CMK (cell line): ENCODE data around the gene HNRNPU.

ENCODE experiments used
- DNase-seq: peaks from one replicate; pipeline ENCODE4 v3.0.0-alpha.2; 2010; ENCODE audit warnings: low read depth

Gene HNRNPU

DNA sequence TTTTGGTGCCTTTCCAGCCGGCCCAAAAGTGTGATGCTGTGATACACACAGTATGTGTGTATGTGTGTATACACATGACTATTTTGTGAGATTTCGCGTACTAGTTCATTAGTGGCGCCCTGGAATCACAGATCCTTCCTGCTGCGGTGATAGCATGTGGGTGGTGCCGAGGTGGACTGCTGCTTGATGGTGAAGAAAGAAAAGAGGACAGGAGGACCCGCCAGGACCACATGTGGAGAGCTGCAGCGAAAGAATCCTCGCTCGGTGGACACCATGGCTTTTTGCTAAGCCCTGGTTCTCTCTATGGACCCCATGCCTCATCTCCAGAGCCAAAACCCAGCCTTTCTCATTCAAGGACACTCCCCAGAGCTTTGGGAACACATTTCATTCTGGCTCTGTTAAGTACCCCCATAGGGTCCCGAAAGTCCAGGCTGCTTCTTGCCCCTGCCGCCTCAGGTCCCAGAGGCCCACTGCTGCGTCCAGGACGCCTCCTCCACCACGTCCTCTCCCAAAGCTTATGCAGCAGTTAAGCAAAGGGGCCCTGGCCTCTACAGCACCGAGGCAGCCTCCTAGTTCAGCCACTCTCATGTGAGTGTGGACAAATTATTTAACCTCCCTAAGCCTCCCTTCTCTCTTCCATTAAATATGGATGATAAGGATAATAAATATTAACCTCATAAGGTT is 61.6 kb downstream of the HNRNPU start:
- no peak for DNase-seq

- no peak for DNase-seq
These were observed 62.3 kb downstream of the HNRNPU start for GRCh38 chr1:244802041-244802440.

DNA sequence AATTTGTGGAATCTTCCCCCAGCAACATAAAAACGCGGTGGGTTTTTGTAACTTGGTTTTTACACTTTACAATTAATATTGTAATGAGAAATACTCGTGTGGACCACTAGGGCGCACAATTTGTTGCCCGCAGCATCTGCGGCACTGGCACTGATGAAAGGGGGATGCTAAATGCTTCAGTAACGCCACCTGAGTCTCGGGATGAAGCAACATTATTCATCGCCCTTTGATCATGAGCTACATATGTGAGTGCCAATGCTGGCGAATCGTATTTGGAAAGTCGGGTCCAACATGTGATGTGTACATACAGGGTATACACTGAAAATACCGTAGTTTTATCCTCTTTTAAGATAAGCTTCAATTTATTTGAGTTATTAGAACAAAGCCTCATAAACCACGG is 63.1 kb downstream of the HNRNPU start:
- DNase-seq: no peak

DNA sequence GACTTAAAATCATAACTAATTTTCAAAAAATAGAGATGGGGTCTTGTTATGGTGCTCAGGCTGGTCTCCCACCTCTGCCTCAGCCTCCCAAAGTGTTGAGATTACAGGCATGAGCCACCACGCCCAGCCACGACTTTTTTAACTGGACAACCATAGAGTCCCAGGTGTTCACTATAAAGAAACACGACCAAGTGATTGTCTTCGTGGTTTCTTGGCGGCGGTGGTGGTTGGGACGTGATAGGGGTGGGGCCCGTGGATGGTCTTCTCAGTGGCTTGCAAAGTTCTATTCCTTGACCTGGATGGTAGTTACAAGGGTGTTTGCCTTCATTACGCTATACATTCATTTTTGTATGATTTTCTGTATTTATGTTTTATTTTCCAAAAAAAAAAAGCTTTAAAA is 63.5 kb downstream of the HNRNPU start:
- DNase-seq: no peak
